H9 (cell line): Measurements from ENCODE around the gene DSCAM. TPM values are rescaled to one million over a fixed set of nuclear protein-coding genes. Genes with fewer than 3 reads are reported as not detected.

Experiments used
- DNase-seq: peaks from one replicate; pipeline ENCODE4 v3.0.0-alpha.2; 2017
- H2AFZ ChIP-seq: one replicate; pipeline ENCODE4 v1.6.1; 2013; ENCODE audit warnings: mild to moderate bottlenecking, low read length, control low read depth, moderate library complexity
- H2AK5ac ChIP-seq: 2 replicates; pipeline ENCODE4 v1.6.1; 2013; ENCODE audit warnings: low read length, control low read depth, mixed read lengths; ENCODE audit not compliant: insufficient read length
- H2BK120ac ChIP-seq: one replicate; pipeline ENCODE4 v1.6.1; 2013; ENCODE audit warnings: low read depth, mild to moderate bottlenecking, low read length, control low read depth, inconsistent platforms; ENCODE audit not compliant: poor library complexity, severe bottlenecking
- H2BK12ac ChIP-seq: 2 replicates; pipeline ENCODE4 v1.6.1; 2013; ENCODE audit warnings: low read length, control low read depth, mixed read lengths, low read depth; ENCODE audit not compliant: insufficient read length
- H2BK15ac ChIP-seq: 2 replicates; pipeline ENCODE4 v1.6.1; 2013; ENCODE audit warnings: low read depth, low read length, control low read depth
- H2BK20ac ChIP-seq: one replicate; pipeline ENCODE4 v1.6.1; 2013; ENCODE audit warnings: low read depth, mild to moderate bottlenecking, low read length, control low read depth, inconsistent platforms; ENCODE audit not compliant: poor library complexity, severe bottlenecking
- H2BK5ac ChIP-seq: 2 replicates; pipeline ENCODE4 v1.6.1; 2013; ENCODE audit warnings: low read length, control low read depth, mixed read lengths; ENCODE audit not compliant: insufficient read length
- H3K14ac ChIP-seq: 2 replicates; pipeline ENCODE4 v1.6.1; 2013; ENCODE audit warnings: low read length, control low read depth; ENCODE audit not compliant: insufficient read depth
- H3K18ac ChIP-seq: 2 replicates; pipeline ENCODE4 v1.6.1; 2013; ENCODE audit warnings: low read depth, mild to moderate bottlenecking, mixed read lengths, low read length, control low read depth; ENCODE audit not compliant: insufficient read length
- H3K23ac ChIP-seq: 2 replicates; pipeline ENCODE4 v1.6.1; 2013; ENCODE audit warnings: low read length, control low read depth, mixed read lengths, low read depth; ENCODE audit not compliant: insufficient read length
- H3K23me2 ChIP-seq: 2 replicates; pipeline ENCODE4 v1.6.1; 2013; ENCODE audit warnings: low read depth, mild to moderate bottlenecking, mixed read lengths, low read length, control low read depth; ENCODE audit not compliant: insufficient read length, poor library complexity, severe bottlenecking
- H3K27ac ChIP-seq: 2 replicates; pipeline ENCODE4 v1.5.1; 2013; ENCODE audit warnings: low read length, control low read depth, mixed read lengths, low read depth; ENCODE audit not compliant: insufficient read length
- H3K27me3 ChIP-seq: 2 replicates; pipeline ENCODE4 v1.6.1; 2013; ENCODE audit warnings: low read length, control low read depth, inconsistent platforms; ENCODE audit not compliant: insufficient read depth
- H3K4ac ChIP-seq: 2 replicates; pipeline ENCODE4 v1.6.1; 2013; ENCODE audit warnings: low read depth, mild to moderate bottlenecking, control low read depth, inconsistent platforms, low read length, moderate library complexity
- H3K4me1 ChIP-seq: 2 replicates; pipeline ENCODE4 v1.6.1; 2013; ENCODE audit warnings: low read length, control low read depth, inconsistent platforms; ENCODE audit not compliant: insufficient read depth
- H3K4me2 ChIP-seq: 2 replicates; pipeline ENCODE4 v1.6.1; 2013; ENCODE audit warnings: low read length, control low read depth, mixed read lengths; ENCODE audit not compliant: insufficient read length, insufficient read depth
- H3K56ac ChIP-seq: 2 replicates; pipeline ENCODE4 v1.6.1; 2013; ENCODE audit warnings: low read depth, mild to moderate bottlenecking, mixed read lengths, low read length, control low read depth; ENCODE audit not compliant: insufficient read length
- H3K79me1 ChIP-seq: 2 replicates; pipeline ENCODE4 v1.6.1; 2013; ENCODE audit warnings: low read depth, mild to moderate bottlenecking, moderate library complexity, low read length, control low read depth, inconsistent platforms; ENCODE audit not compliant: insufficient read depth, poor library complexity, severe bottlenecking
- H3K79me2 ChIP-seq: 2 replicates; pipeline ENCODE4 v1.6.1; 2013; ENCODE audit warnings: low read length, control low read depth, inconsistent platforms; ENCODE audit not compliant: insufficient read depth
- H3K9ac ChIP-seq: 2 replicates; pipeline ENCODE4 v1.6.1; 2013; ENCODE audit warnings: low read length, control low read depth, mixed read lengths; ENCODE audit not compliant: insufficient read length; ENCODE audit errors: extremely low read depth
- H3K9me3 ChIP-seq: one replicate; pipeline ENCODE4 v1.6.1; 2013; ENCODE audit warnings: low read depth, low read length, inconsistent platforms; ENCODE audit not compliant: control insufficient read depth
- H3T11ph ChIP-seq: one replicate; pipeline ENCODE4 v1.6.1; 2013; ENCODE audit warnings: mild to moderate bottlenecking, low read length, control low read depth, inconsistent platforms
- H4K20me1 ChIP-seq: one replicate; pipeline ENCODE4 v1.6.1; 2013; ENCODE audit not compliant: control insufficient read depth, insufficient read length, insufficient read depth
- H4K5ac ChIP-seq: 2 replicates; pipeline ENCODE4 v1.6.1; 2013; ENCODE audit warnings: low read depth, mild to moderate bottlenecking, mixed read lengths, low read length, control low read depth; ENCODE audit not compliant: insufficient read length
- H4K8ac ChIP-seq: replicated peaks from 2 replicates; pipeline ENCODE4 v1.6.1; 2013; ENCODE audit warnings: low read length, control low read depth, mixed read lengths, low read depth; ENCODE audit not compliant: insufficient read length
- H4K91ac ChIP-seq: 2 replicates; pipeline ENCODE4 v1.6.1; 2013; ENCODE audit warnings: low read depth, mild to moderate bottlenecking, moderate library complexity, mixed read lengths, low read length, control low read depth; ENCODE audit not compliant: insufficient read length
- H3K27ac Mint-ChIP-seq, 3 experiments: 2 replicates in 2 of 3; 3 replicates in 1 of 3; pipeline ENCODE4 v1.8.0; 2020 to 2021; ENCODE audit warnings: mixed read lengths in 3 of 3, mild to moderate bottlenecking in 1 of 3, moderate library complexity in 1 of 3
- H3K27me3 Mint-ChIP-seq: 2 replicates; pipeline ENCODE4 v1.8.0; 2021; ENCODE audit warnings: low read depth, mild to moderate bottlenecking, moderate library complexity, mixed read lengths
- H3K36me3 Mint-ChIP-seq, 3 experiments: 2 replicates in 2 of 3; 3 replicates in 1 of 3; pipeline ENCODE4 v1.8.0; 2020 to 2021; ENCODE audit warnings: low read depth in 3 of 3, mixed read lengths in 3 of 3; ENCODE audit not compliant: insufficient read depth in 1 of 3
- H3K4me1 Mint-ChIP-seq, 2 experiments: 2 replicates each; pipeline ENCODE4 v1.8.0; 2020; ENCODE audit warnings: mixed read lengths in 2 of 2
- H3K4me3 Mint-ChIP-seq, 2 experiments: 2 replicates in 1 of 2; 3 replicates in 1 of 2; pipeline ENCODE4 v1.8.0; 2020 to 2021; ENCODE audit warnings: mild to moderate bottlenecking in 2 of 2, mixed read lengths in 2 of 2, moderate library complexity in 1 of 2
- H3K9me3 Mint-ChIP-seq, 2 experiments: 2 replicates in 1 of 2; 3 replicates in 1 of 2; pipeline ENCODE4 v1.8.0; 2020; ENCODE audit warnings: mild to moderate bottlenecking in 2 of 2, mixed read lengths in 2 of 2, moderate library complexity in 1 of 2
- WGBS: extraction: QIAGEN DNeasy Blood & Tissue Kit; methylation state at CpG from one replicate; pipeline ENCODE4 v1.1.7; 2013; ENCODE audit warnings: missing lambda C conversion rate, low lambda C conversion rate, mixed read lengths; ENCODE audit not compliant: insufficient read length; ENCODE audit errors: extremely low coverage; 5-methylcytosine and 5-hydroxymethylcytosine counted together
- total RNA-seq: library from RNA; stranded (reverse); gene quantifications from 2 replicates; pipeline ENCODE4 v1.2.1, GENCODE V29; 2021
- TF ChIP-seq, protein P1 (sequence below): fragments of 200-600 bp; sonication (generic); conservative IDR thresholded peaks from 3 replicates; pipeline ENCODE4 v1.8.0; 2021; ENCODE audit warnings: antibody characterized with exemption, mild to moderate bottlenecking

The DSCAM gene
- total RNA-seq, 1 experiment from 2014 or later, result 0.17 TPM

DNA sequence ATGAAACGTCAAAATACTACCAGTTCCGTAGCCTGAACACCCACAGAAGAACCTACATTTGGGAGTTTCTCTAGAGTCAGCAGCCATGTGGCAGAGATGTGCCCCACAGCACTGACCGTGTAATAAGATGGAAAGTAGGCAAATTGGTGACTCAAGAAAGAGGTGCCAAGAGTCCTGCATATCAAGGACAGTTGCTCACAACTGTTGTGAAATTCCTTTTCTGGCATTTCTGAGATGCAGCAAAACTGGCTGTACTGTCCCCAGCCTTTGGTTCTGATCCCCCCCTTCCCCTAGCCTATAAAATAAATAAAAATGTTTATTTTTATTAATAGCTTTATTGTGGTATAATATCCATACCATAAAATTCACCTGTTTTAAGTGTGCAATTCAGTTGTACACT, 655.8 kb downstream of the DSCAM start:
- Histone ChIP-seq H3T11ph (no peak overlapping the region), H2BK20ac (no peak overlapping the region), H4K8ac (no peak overlapping the region), H3K79me2 (no peaks in the 10 kb centered on the region), H3K4ac (no peak overlapping the region), H3K23ac (no peak overlapping the region), H3K9ac (no peak overlapping the region), H3K18ac (no peak overlapping the region), H3K9me3 (no peaks in the 10 kb centered on the region), H3K27me3 (no peaks in the 10 kb centered on the region), H2BK12ac (no peak overlapping the region), H4K5ac (no peak overlapping the region), H3K4me1 (no peaks in the 10 kb centered on the region), H3K4me2 (no peak overlapping the region), H3K79me1 (no peaks in the 10 kb centered on the region), H3K56ac (no peak overlapping the region), H2BK5ac (no peak overlapping the region), H2AFZ (no peak overlapping the region), H2BK120ac (no peak overlapping the region), H3K27ac (no peak overlapping the region), H3K23me2 (no peaks in the 10 kb centered on the region), H2AK5ac (no peak overlapping the region), H4K91ac (no peak overlapping the region), H3K14ac (no peak overlapping the region), H2BK15ac (no peak overlapping the region), H4K20me1 (no peaks in the 10 kb centered on the region)
- no peak overlapping the region for H3K4me3 Mint-ChIP-seq
- peaks cover 2 to 5% of the 10 kb centered on the region in 2 experiments for H3K4me1 Mint-ChIP-seq
- H3K27me3 Mint-ChIP-seq, result no peaks in the 10 kb centered on the region
- H3K36me3 Mint-ChIP-seq, result peaks cover 0 to 12% (median 2%) of the 10 kb centered on the region in 3 experiments; a peak in 2 of 7 replicates
- H3K9me3 Mint-ChIP-seq, result peaks cover 13 to 16% of the 10 kb centered on the region in 2 experiments
- no peak for DNase-seq
- no CpG with 5 or more reads among the region's 3 CpGs for whole genome bisulfite sequencing
- no peak overlapping the region for H3K27ac Mint-ChIP-seq
- TF ChIP-seq, protein P1, sequence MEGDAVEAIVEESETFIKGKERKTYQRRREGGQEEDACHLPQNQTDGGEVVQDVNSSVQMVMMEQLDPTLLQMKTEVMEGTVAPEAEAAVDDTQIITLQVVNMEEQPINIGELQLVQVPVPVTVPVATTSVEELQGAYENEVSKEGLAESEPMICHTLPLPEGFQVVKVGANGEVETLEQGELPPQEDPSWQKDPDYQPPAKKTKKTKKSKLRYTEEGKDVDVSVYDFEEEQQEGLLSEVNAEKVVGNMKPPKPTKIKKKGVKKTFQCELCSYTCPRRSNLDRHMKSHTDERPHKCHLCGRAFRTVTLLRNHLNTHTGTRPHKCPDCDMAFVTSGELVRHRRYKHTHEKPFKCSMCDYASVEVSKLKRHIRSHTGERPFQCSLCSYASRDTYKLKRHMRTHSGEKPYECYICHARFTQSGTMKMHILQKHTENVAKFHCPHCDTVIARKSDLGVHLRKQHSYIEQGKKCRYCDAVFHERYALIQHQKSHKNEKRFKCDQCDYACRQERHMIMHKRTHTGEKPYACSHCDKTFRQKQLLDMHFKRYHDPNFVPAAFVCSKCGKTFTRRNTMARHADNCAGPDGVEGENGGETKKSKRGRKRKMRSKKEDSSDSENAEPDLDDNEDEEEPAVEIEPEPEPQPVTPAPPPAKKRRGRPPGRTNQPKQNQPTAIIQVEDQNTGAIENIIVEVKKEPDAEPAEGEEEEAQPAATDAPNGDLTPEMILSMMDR, result no peak
